DOHH2 (cell line): ENCODE results near the gene ITPKC.

Source experiments
- H3F3A ChIP-seq: fragments of 200-600 bp; sonication (generic), shearing (Covaris generic); 2 replicates; pipeline ENCODE4 v1.6.0; 2016; ENCODE audit warnings: antibody characterized with exemption, mild to moderate bottlenecking; ENCODE audit not compliant: control insufficient read depth, insufficient read depth
- H3K27ac ChIP-seq: fragments of 200-600 bp; sonication (generic); 2 replicates; pipeline ENCODE4 v1.5.1; 2014; ENCODE audit warnings: low read depth, mild to moderate bottlenecking, low read length, moderate library complexity
- H3K27me3 ChIP-seq: fragments of 200-600 bp; sonication (generic); 2 replicates; pipeline ENCODE4 v1.6.1; 2014; ENCODE audit warnings: mild to moderate bottlenecking, low read length, mixed read lengths; ENCODE audit not compliant: control insufficient read depth
- H3K36me3 ChIP-seq: fragments of 200-600 bp; sonication (generic); 2 replicates; pipeline ENCODE4 v1.6.1; 2014; ENCODE audit warnings: mild to moderate bottlenecking, low read length, moderate library complexity, mixed read lengths; ENCODE audit not compliant: control insufficient read depth
- H3K4me1 ChIP-seq: fragments of 200-600 bp; sonication (generic); 2 replicates; pipeline ENCODE4 v1.6.1; 2014; ENCODE audit warnings: mild to moderate bottlenecking, low read length, mixed read lengths; ENCODE audit not compliant: control insufficient read depth
- H3K4me2 ChIP-seq: fragments of 200-600 bp; sonication (generic); 2 replicates; pipeline ENCODE4 v1.6.0; 2014; ENCODE audit warnings: mild to moderate bottlenecking, low read length, moderate library complexity
- H3K4me3 ChIP-seq: fragments of 200-600 bp; sonication (generic); 2 replicates; pipeline ENCODE4 v1.5.1; 2014; ENCODE audit warnings: mild to moderate bottlenecking, low read length, mixed read lengths
- H3K79me2 ChIP-seq: fragments of 200-600 bp; sonication (generic); 2 replicates; pipeline ENCODE4 v1.6.1; 2014; ENCODE audit warnings: mild to moderate bottlenecking, low read length, mixed read lengths; ENCODE audit not compliant: control insufficient read depth
- H3K9me2 ChIP-seq: fragments of 200-600 bp; sonication (generic); replicated peaks from 2 replicates; pipeline ENCODE4 v1.6.1; 2014; ENCODE audit warnings: mild to moderate bottlenecking, low read length, mixed read lengths; ENCODE audit not compliant: control insufficient read depth
- H3K9me3 ChIP-seq: fragments of 200-600 bp; sonication (generic); 2 replicates; pipeline ENCODE4 v1.6.1; 2014; ENCODE audit warnings: antibody characterized with exemption, low read length, mixed read lengths; ENCODE audit not compliant: control insufficient read depth, insufficient read depth
- H4K20me1 ChIP-seq: fragments of 200-600 bp; sonication (generic); 2 replicates; pipeline ENCODE4 v1.6.0; 2014; ENCODE audit warnings: low read depth, mild to moderate bottlenecking, antibody characterized with exemption, low read length, moderate library complexity; ENCODE audit not compliant: control insufficient read depth, insufficient read depth
- EZH2phosphoT487 ChIP-seq: fragments of 200-600 bp; sonication (generic); IDR thresholded peaks from 2 replicates; pipeline ENCODE4 v1.6.1; 2017; ENCODE audit warnings: borderline replicate concordance, mild to moderate bottlenecking, antibody characterized with exemption, low read length, moderate library complexity, mixed read lengths
- TF ChIP-seq, protein P1 (sequence below): fragments of 200-600 bp; sonication (generic); IDR thresholded peaks from one replicate; pipeline ENCODE4 v1.5.1; 2014; ENCODE audit warnings: antibody characterized with exemption, mild to moderate bottlenecking, low read depth, low read length; ENCODE audit not compliant: poor library complexity, severe bottlenecking

The ITPKC gene

DNA sequence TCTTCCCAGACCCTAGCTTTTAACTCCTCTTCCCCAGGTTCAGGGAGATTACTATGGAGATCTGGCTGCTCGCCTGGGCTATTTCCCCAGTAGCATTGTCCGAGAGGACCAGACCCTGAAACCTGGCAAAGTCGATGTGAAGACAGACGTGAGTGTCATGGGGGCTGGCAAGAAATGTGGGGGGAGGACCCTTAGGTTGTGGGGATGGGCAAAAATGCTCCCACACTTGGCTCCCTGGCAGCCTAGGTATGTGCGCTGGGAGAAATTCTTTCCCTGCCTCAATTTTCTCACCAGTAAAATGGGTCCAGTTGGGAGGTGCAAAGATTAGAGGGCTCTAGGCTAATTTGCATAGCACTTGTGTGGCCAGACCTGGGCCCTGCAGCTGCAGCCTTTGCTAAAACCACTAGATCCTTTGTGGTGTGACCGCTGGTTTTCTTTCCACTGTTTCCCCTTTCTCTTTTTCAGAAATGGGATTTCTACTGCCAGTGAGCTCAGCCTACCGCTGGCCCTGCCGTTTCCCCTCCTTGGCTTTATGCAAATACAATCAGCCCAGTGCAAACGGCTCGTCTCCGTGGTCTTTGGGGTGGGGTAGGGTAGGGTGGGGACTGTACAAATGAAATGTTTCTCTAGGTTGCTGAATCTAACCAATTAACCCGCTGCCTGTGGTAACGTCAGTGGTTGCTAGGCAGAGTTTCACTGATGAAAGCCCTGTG is 60.2 kb downstream of the ITPKC start:
- Histone ChIP-seq H3K4me2 (peak overlapping the region; percentile 99), H3K27ac (peak overlapping the region; percentile 99), H3F3A (peaks cover 18% of the 10 kb centered on the region), H3K27me3 (no peaks in the 10 kb centered on the region), H4K20me1 (no peaks in the 10 kb centered on the region), H3K4me3 (peak overlapping the region; percentile 89), H3K9me3 (no peaks in the 10 kb centered on the region), H3K9me2 (no peaks in the 10 kb centered on the region), H3K79me2 (peaks cover 12% of the 10 kb centered on the region), H3K36me3 (peaks cover 6% of the 10 kb centered on the region; the same call in 1 of the 2 replicates), H3K4me1 (peaks cover 51% of the 10 kb centered on the region)
- TF ChIP-seq, protein P1, sequence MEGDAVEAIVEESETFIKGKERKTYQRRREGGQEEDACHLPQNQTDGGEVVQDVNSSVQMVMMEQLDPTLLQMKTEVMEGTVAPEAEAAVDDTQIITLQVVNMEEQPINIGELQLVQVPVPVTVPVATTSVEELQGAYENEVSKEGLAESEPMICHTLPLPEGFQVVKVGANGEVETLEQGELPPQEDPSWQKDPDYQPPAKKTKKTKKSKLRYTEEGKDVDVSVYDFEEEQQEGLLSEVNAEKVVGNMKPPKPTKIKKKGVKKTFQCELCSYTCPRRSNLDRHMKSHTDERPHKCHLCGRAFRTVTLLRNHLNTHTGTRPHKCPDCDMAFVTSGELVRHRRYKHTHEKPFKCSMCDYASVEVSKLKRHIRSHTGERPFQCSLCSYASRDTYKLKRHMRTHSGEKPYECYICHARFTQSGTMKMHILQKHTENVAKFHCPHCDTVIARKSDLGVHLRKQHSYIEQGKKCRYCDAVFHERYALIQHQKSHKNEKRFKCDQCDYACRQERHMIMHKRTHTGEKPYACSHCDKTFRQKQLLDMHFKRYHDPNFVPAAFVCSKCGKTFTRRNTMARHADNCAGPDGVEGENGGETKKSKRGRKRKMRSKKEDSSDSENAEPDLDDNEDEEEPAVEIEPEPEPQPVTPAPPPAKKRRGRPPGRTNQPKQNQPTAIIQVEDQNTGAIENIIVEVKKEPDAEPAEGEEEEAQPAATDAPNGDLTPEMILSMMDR = no peak
- no peak for TF ChIP-seq EZH2phosphoT487

DNA sequence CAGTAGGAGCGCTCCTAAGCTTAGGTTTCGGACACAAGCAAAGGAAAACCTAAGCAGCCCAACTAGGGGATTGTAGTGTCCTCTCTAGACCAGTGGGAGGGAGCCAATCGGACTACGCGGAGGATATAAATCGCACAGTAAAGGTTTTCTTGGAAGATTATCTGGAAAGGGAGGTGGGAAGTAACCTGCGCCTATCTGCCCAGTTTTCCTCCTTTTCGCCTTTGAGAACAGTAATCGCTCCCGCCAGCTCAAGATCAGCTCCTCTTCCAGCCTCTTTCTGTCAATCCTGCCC is 60.7 kb downstream of the ITPKC start:
- H3K4me2 ChIP-seq = peak overlapping the region; percentile 99
- H3K79me2 ChIP-seq = peaks cover 12% of the 10 kb centered on the region
- H3K36me3 ChIP-seq = peaks cover 6% of the 10 kb centered on the region; the same call in 1 of the 2 replicates
- no peaks in the 10 kb centered on the region for H3K27me3 ChIP-seq
- H3K27ac ChIP-seq = peak overlapping the region; percentile 99
- H3K4me3 ChIP-seq = peak overlapping the region; percentile 89
- peaks cover 51% of the 10 kb centered on the region for H3K4me1 ChIP-seq
- H3F3A ChIP-seq = peaks cover 18% of the 10 kb centered on the region
- no peak for TF ChIP-seq EZH2phosphoT487
- TF ChIP-seq, protein P1 = no peak
- H3K9me2 ChIP-seq = no peaks in the 10 kb centered on the region
- no peaks in the 10 kb centered on the region for H3K9me3 ChIP-seq
- H4K20me1 ChIP-seq = no peaks in the 10 kb centered on the region

- TF ChIP-seq, protein P1 = no peak
- TF ChIP-seq EZH2phosphoT487 = no peak
- H3K9me3 ChIP-seq = no peaks in the 10 kb centered on the region
- H4K20me1 ChIP-seq = no peaks in the 10 kb centered on the region
- H3K27me3 ChIP-seq = no peaks in the 10 kb centered on the region
- peaks cover 12% of the 10 kb centered on the region for H3K79me2 ChIP-seq
- peaks cover 6% of the 10 kb centered on the region; the same call in 1 of the 2 replicates for H3K36me3 ChIP-seq
- peaks cover 51% of the 10 kb centered on the region for H3K4me1 ChIP-seq
- peak within 1 kb of the TSS; percentile 89 for H3K4me3 ChIP-seq
- peaks cover 18% of the 10 kb centered on the region for H3F3A ChIP-seq
- H3K27ac ChIP-seq = peak within 1 kb of the TSS; percentile 99
- H3K9me2 ChIP-seq = no peaks in the 10 kb centered on the region
- peak within 1 kb of the TSS; percentile 99 for H3K4me2 ChIP-seq
Measured at GRCh38 chr19:40777937-40778705, 61.2 kb downstream of the ITPKC start, which contains the start of gene RAB4B. Gene RAB4B (plus strand): TSS chr19:40778247. CDS start chr19:40778376, 129 bp downstream.
